Measurements from ENCODE around the gene FGD6.

The FGD6 gene

DNA sequence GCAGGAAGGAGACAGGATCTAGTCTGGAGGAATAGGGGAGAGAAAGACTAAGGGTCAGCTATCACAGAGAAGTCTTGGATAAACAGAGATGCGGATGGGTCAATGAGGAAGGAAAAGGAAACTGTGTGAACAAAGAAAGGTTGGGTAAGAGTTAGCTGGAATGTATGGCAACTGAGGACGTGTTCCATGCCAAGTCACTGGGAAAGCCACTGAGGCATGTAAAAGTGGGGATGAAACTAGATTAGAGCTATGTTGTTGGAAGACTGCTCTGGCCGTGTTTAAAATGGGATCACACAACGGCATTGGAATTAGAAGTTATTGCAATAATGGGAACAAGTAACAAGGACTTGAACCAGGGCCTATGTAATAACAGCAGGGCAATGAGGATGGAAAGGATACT lies 139.9 kb downstream of the FGD6 start:
- Histone ChIP-seq H3K27me3 (replicated peaks; ENCODE audit: control insufficient read depth, insufficient read depth, low read length) (no peaks in the 10 kb centered on the region), H3K4me3 (ENCODE audit: low read length) (peak overlapping the region; percentile 6), H3K9me3 (ENCODE audit: control insufficient read depth, low read length) (no peaks in the 10 kb centered on the region), H3K4me1 (ENCODE audit: control insufficient read depth, insufficient read depth, low read length) (peaks cover 23% of the 10 kb centered on the region), H3K36me3 (ENCODE audit: control insufficient read depth, insufficient read depth, low read length, severe bottlenecking) (no peaks in the 10 kb centered on the region), H3K9ac (ENCODE audit: low read length) (no peak overlapping the region)
- peak; percentile 20 for DNase-seq (ENCODE audit: low read depth)

DNA sequence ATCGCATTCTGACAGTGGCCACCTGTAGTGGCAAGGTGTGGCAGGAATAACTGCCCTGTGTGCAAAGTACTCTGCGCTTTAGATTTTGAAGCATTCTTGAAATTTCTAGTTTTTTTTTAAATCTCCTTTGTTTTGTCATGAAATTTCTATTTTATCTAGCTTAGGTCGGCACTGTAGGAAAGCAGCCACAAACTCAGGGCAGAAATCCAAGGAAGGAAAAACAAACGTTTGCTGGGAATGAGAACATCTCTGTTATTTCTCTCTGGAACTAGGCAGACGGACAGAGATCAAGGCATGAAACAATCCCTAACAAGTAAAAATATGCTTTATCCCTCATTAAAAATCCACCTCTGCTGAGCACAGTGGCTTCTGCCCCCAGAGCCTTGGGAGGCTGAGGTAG lies 142.5 kb downstream of the FGD6 start:
- Histone ChIP-seq H3K4me3 (ENCODE audit: low read length) (no peak overlapping the region), H3K27me3 (replicated peaks; ENCODE audit: control insufficient read depth, insufficient read depth, low read length) (no peaks in the 10 kb centered on the region), H3K36me3 (ENCODE audit: control insufficient read depth, insufficient read depth, low read length, severe bottlenecking) (no peaks in the 10 kb centered on the region), H3K9me3 (ENCODE audit: control insufficient read depth, low read length) (no peaks in the 10 kb centered on the region), H3K9ac (ENCODE audit: low read length) (peak overlapping the region; percentile 2), H3K4me1 (ENCODE audit: control insufficient read depth, insufficient read depth, low read length) (peaks cover 23% of the 10 kb centered on the region)
- DNase-seq (ENCODE audit: low read depth), result no peak

DNA sequence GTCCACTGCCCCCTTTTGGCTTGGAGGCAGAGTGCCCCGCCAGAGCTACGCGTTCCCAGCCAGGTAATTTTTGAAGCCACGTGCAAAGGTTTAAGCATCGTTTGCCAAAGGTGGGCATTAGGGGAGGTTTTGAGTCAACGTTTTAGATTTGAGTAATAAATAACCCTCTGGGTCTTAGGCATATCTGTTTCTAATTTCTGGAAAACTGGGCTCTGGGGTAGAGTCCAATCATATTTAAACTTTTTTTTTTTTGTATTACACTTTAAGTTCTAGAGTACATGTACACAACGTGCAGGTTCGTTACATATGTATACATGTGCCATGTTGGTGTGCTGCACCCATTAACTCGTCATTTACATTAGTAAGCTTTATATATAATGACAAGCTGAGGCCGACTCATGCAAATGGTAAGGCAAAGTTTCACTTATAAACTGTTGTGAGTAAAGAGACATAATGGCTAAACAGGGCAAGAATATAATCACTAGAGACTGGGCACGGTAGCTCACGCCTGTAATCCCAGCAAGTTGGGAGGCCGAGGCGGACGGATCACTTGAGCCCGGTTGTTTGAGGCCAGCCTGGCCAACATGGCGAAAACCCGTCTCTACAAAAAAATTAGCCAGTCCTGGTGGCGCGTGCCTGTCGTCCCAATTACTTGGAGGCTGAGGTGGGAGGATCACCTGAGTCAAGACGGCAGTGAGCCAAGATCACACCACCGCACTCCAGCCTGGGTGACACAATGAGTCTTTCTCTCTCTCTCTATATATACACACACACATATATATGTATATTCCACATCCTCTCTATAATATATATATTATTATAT lies 143.4 kb downstream of the FGD6 start:
- DNase-seq (ENCODE audit: low read depth), result no peak
- no peaks in the 10 kb centered on the region for H3K9me3 ChIP-seq (ENCODE audit: control insufficient read depth, low read length)
- peak overlapping the region; percentile 98 for H3K4me3 ChIP-seq (ENCODE audit: low read length)
- peaks cover 23% of the 10 kb centered on the region for H3K4me1 ChIP-seq (ENCODE audit: control insufficient read depth, insufficient read depth, low read length)
- no peaks in the 10 kb centered on the region for H3K27me3 ChIP-seq (replicated peaks; ENCODE audit: control insufficient read depth, insufficient read depth, low read length)
- H3K9ac ChIP-seq (ENCODE audit: low read length), result peak overlapping the region; percentile 97
- H3K36me3 ChIP-seq (ENCODE audit: control insufficient read depth, insufficient read depth, low read length, severe bottlenecking), result no peaks in the 10 kb centered on the region

DNA sequence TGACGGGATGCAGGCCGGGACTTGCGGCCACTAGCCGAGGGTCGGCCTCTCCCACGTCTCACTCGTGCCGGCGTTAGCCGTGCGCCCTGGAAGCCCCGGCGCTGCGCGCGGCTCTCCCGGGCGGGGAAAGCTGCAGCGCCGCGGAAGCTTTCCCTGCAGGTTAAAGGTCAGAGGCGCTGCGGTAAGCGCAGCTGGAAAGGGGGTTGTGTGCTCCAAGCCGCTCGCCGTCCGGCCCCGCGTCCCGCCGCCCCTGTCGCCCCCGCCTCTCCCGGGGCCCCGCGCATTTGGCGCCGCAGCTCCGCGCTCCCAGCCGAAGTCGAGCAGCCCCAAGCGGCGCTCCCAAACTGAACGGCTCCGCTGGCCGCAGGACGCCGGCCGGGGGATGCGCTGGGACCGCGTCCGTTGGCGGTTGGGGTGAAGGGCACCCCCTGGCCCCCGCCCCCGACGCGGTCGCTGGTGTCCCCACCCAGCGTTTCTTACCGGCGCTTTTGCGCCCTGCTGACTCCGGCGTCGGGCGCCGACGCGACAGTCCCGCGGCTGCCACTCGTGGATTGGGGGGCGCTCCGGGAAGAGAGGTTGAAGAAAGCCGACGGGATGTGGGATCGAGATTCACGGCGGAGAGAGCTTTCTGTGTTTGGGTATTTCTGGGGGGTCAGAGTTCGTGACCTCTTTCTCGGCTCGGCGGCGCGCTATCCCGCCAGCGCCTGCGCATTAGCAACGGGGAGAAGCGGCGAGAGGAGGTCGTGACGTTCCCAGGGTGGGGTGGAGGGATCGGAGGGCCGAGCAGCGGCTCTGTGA lies 144.2 kb downstream of the FGD6 start, which contains the start of gene NR2C1:
Gene NR2C1 (minus strand): TSS at position 719 of the 798 bp plus-strand sequence. CDS start 6,234 bp downstream, outside the sequence.
- no peaks in the 10 kb centered on the region for H3K9me3 ChIP-seq (ENCODE audit: control insufficient read depth, low read length)
- no peaks in the 10 kb centered on the region for H3K36me3 ChIP-seq (ENCODE audit: control insufficient read depth, insufficient read depth, low read length, severe bottlenecking)
- H3K9ac ChIP-seq (ENCODE audit: low read length), result peak within 1 kb of the TSS; percentile 97
- H3K4me3 ChIP-seq (ENCODE audit: low read length), result peak within 1 kb of the TSS; percentile 98
- DNase-seq (ENCODE audit: low read depth), result peak; percentile 97
- H3K4me1 ChIP-seq (ENCODE audit: control insufficient read depth, insufficient read depth, low read length), result peaks cover 23% of the 10 kb centered on the region
- no peaks in the 10 kb centered on the region for H3K27me3 ChIP-seq (replicated peaks; ENCODE audit: control insufficient read depth, insufficient read depth, low read length)

DNA sequence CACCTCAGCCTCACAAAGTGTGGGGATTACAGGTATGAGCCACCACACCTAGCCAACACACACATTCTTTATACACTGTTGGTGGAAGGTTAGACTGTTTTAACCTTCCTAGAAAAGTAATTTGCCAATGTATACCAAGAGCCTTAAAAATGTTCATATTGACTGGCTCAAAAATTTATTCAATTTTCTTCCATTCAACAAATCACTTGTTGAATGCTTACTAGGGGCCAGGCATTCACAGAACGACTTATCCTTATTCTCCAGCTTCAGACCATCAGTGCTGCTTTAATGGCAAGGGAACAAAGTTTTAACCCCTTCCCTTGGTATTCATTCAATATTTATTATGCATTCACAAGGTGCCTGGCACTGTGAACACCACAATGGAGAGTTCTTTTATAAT lies 146.9 kb downstream of the FGD6 start:
- Histone ChIP-seq H3K4me1 (ENCODE audit: control insufficient read depth, insufficient read depth, low read length) (peaks cover 10% of the 10 kb centered on the region), H3K9me3 (ENCODE audit: control insufficient read depth, low read length) (no peaks in the 10 kb centered on the region), H3K27me3 (replicated peaks; ENCODE audit: control insufficient read depth, insufficient read depth, low read length) (no peaks in the 10 kb centered on the region), H3K9ac (ENCODE audit: low read length) (no peak overlapping the region), H3K4me3 (ENCODE audit: low read length) (no peak overlapping the region), H3K36me3 (ENCODE audit: control insufficient read depth, insufficient read depth, low read length, severe bottlenecking) (peaks cover 14% of the 10 kb centered on the region)
- DNase-seq (ENCODE audit: low read depth), result no peak

DNA sequence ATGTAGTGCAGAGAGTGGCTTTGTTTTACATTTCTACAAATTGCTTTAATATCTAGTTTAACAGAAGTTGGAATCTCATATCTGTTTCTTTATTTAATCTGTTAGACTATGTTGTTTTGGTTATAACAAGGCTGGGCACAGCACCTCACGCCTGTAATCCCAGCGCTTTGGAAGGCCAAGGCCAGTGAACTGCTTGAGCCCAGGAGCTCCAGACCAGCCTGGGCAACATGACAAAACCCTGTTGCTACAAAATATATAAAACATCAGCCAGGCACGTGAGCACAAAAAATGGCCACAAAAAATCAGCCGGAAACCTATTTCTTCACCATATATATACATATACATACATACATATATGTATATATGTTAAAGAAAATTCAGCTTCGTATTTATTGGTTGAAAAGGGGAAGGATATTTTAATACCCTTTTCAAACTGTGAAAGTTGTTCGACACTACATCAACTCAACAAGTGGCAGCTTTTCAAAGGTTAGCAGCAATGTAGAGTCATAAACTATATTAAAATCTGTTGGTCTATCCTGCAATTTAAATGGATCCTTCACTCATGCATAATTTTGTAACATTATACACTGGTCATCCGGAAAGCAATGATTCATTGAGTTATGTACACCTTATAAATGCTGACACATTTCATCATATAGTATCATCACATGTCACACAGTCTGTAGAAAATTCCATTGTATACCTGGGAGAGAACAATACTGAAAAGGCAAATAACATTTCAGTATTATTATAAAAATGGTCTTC lies 151.0 kb downstream of the FGD6 start:
- H3K4me1 ChIP-seq (ENCODE audit: control insufficient read depth, insufficient read depth, low read length), result no peaks in the 10 kb centered on the region
- peaks cover 37% of the 10 kb centered on the region for H3K36me3 ChIP-seq (ENCODE audit: control insufficient read depth, insufficient read depth, low read length, severe bottlenecking)
- H3K9me3 ChIP-seq (ENCODE audit: control insufficient read depth, low read length), result no peaks in the 10 kb centered on the region

DNA sequence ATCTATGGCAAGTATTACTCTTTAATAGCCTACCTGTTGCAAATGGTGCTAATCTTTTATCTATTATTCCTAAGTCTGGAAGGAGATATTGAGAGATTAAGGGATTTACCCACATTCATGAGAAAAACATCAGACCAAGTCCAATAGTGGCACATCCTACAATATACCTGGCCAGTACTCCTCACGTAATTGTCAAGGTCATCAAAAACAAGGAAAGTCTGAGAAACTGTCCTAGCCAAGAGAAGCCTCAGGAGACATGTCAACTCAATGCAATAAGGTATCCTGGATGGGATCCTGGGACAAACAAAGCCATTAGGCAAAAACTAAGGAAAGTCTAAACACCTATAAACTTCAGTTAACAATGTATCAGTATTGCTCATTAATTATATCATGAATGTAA lies 156.3 kb downstream of the FGD6 start:
- Histone ChIP-seq H3K27me3 (replicated peaks; ENCODE audit: control insufficient read depth, insufficient read depth, low read length) (no peaks in the 10 kb centered on the region), H3K36me3 (ENCODE audit: control insufficient read depth, insufficient read depth, low read length, severe bottlenecking) (peaks cover 74% of the 10 kb centered on the region), H3K9ac (ENCODE audit: low read length) (no peak overlapping the region), H3K4me1 (ENCODE audit: control insufficient read depth, insufficient read depth, low read length) (no peaks in the 10 kb centered on the region), H3K4me3 (ENCODE audit: low read length) (no peak overlapping the region), H3K9me3 (ENCODE audit: control insufficient read depth, low read length) (no peaks in the 10 kb centered on the region)
- no peak for DNase-seq (ENCODE audit: low read depth)

More for the DNA sequence above, 151.0 kb downstream of the FGD6 start:
- Histone ChIP-seq H3K9ac (ENCODE audit: low read length) (no peak overlapping the region), H3K4me3 (ENCODE audit: low read length) (no peak overlapping the region), H3K27me3 (replicated peaks; ENCODE audit: control insufficient read depth, insufficient read depth, low read length) (no peaks in the 10 kb centered on the region)
- no peak for DNase-seq (ENCODE audit: low read depth)

DNA sequence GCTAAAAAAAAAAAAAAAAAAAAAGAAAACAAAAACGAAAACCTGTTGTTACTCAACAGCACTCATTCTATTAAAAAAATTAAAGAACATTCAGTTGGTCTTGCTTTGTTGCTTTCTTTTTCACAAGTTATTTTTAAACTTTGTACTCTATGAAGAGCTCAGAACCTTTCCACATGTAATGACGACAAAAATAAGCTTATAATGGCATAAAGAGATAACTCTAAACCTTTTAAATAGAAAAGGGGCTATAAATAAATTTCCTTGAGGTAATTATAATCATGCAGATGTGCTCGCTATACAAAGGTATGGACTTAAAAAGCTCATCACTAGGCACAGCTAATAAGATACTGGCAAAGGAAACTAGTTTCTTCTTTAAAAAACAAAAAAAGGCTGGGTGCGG lies 157.3 kb downstream of the FGD6 start:
- Histone ChIP-seq H3K27me3 (replicated peaks; ENCODE audit: control insufficient read depth, insufficient read depth, low read length) (no peaks in the 10 kb centered on the region), H3K9ac (ENCODE audit: low read length) (no peak overlapping the region), H3K9me3 (ENCODE audit: control insufficient read depth, low read length) (no peaks in the 10 kb centered on the region), H3K4me3 (ENCODE audit: low read length) (no peak overlapping the region), H3K4me1 (ENCODE audit: control insufficient read depth, insufficient read depth, low read length) (no peaks in the 10 kb centered on the region), H3K36me3 (ENCODE audit: control insufficient read depth, insufficient read depth, low read length, severe bottlenecking) (peaks cover 80% of the 10 kb centered on the region)
- DNase-seq (ENCODE audit: low read depth), result no peak

DNA sequence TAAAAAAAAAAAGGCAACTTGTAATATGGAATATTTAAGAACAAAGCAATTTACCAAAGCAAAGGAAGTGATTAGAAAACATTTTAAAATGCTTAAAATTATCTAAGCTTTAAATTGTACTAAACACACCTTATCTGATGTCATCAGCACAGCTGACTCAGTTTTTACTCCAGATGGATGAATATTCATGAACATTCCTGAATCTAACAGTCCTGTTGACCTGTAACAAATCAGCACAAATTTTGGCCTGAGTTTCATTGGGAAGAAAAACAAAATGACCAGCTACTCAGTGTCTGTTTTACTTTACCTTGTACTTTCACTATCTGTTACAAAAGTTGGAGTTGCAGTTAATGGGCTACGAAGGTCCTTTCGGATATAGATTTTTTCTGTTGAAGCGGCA lies 159.8 kb downstream of the FGD6 start:
- H3K9ac ChIP-seq (ENCODE audit: low read length), result no peak overlapping the region
- peaks cover 78% of the 10 kb centered on the region for H3K36me3 ChIP-seq (ENCODE audit: control insufficient read depth, insufficient read depth, low read length, severe bottlenecking)
- H3K27me3 ChIP-seq (replicated peaks; ENCODE audit: control insufficient read depth, insufficient read depth, low read length), result no peaks in the 10 kb centered on the region
- H3K4me3 ChIP-seq (ENCODE audit: low read length), result no peak overlapping the region
- H3K4me1 ChIP-seq (ENCODE audit: control insufficient read depth, insufficient read depth, low read length), result peaks cover 2% of the 10 kb centered on the region
- H3K9me3 ChIP-seq (ENCODE audit: control insufficient read depth, low read length), result no peaks in the 10 kb centered on the region
- no peak for DNase-seq (ENCODE audit: low read depth)

DNA sequence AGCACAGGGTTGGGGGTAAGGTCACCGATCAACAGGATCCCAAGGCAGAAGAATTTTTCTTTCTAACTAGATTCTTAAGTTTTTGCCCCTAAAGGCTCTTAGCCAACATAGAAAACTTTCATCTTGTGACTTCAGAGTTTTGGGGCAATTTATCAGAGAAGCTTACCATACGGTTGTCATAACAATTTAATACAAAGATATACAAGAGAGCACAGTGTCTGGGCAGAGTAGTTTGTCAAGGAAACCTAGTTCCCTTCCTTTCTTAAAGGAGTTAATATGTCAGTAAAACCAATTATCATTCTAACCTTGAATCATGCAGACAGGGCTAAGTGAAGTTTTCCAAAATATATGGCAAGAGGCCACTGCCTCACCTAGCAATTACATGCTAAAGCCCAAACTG lies 162.2 kb downstream of the FGD6 start:
- Histone ChIP-seq H3K4me1 (ENCODE audit: control insufficient read depth, insufficient read depth, low read length) (peaks cover 2% of the 10 kb centered on the region), H3K4me3 (ENCODE audit: low read length) (no peak overlapping the region), H3K9me3 (ENCODE audit: control insufficient read depth, low read length) (no peaks in the 10 kb centered on the region), H3K27me3 (replicated peaks; ENCODE audit: control insufficient read depth, insufficient read depth, low read length) (no peaks in the 10 kb centered on the region), H3K9ac (ENCODE audit: low read length) (no peak overlapping the region), H3K36me3 (ENCODE audit: control insufficient read depth, insufficient read depth, low read length, severe bottlenecking) (peaks cover 67% of the 10 kb centered on the region)
- no peak for DNase-seq (ENCODE audit: low read depth)

DNA sequence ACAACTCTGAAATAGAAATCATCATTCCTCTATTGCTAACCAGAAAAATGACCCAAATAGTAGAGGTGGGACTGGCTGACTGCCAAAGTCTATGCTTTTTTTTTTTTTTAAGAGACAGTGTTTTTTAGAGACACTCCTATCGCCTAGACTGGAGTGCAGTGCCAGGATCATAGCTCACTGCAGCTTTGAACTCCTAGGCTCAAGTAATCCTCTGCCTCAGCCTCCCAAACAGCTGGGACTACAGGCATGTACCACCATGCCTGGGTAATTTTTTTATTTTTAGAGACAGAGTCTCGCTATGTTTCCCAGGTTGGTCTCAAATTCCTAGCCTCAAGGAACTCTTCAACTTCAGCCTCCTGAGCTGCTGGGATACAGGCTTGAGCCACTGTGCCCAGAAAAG lies 163.1 kb downstream of the FGD6 start:
- Histone ChIP-seq H3K9ac (ENCODE audit: low read length) (no peak overlapping the region), H3K4me3 (ENCODE audit: low read length) (no peak overlapping the region), H3K36me3 (ENCODE audit: control insufficient read depth, insufficient read depth, low read length, severe bottlenecking) (peaks cover 59% of the 10 kb centered on the region), H3K4me1 (ENCODE audit: control insufficient read depth, insufficient read depth, low read length) (peaks cover 2% of the 10 kb centered on the region), H3K27me3 (replicated peaks; ENCODE audit: control insufficient read depth, insufficient read depth, low read length) (no peaks in the 10 kb centered on the region), H3K9me3 (ENCODE audit: control insufficient read depth, low read length) (no peaks in the 10 kb centered on the region)
- DNase-seq (ENCODE audit: low read depth), result no peak
